IMR-90 (cell line): ENCODE data around the gene ANO8. TPM values are rescaled to one million over a fixed set of nuclear protein-coding genes. Genes with fewer than 3 reads are reported as not detected.
A peak's percentile ranks its signal among the peaks of the same experiment; 100 is the strongest.

Experiments
- ATAC-seq: fragments of 200-7000 bp; cut with Tn5 transposase; 2 replicates; pipeline ENCODE4 v1.9.1; 2020; ENCODE audit warnings: low read depth, mild to moderate bottlenecking, moderate library complexity
- BruUV-seq: library from RNA; stranded (reverse); fragments of 400-500 nt; replicated peaks from 2 replicates; lab custom pipeline; 2021; lab: Mats Ljungman, UMichigan
- CTCF ChIA-PET: fragments of 300-600 bp; formaldehyde crosslinking; extraction: SDS; loops from one replicate; lab custom pipeline; 2021; ENCODE audit warnings: antibody characterized with exemption; lab: Yijun Ruan, JAX
- POLR2A ChIA-PET: fragments of 300-600 bp; sonication (Branson Sonifier 250); formaldehyde crosslinking; loops from one replicate; lab custom pipeline; 2022; ENCODE audit warnings: antibody characterized with exemption; ENCODE audit not compliant: unreplicated experiment; lab: Charles Lee
- DNase-seq: peaks from one replicate; pipeline ENCODE4 v3.0.0; 2013
- H2AFZ ChIP-seq: replicated peaks from 2 replicates; pipeline ENCODE3; 2013; ENCODE audit warnings: low read length, mild to moderate bottlenecking; ENCODE audit not compliant: poor library complexity
- H2AK5ac ChIP-seq: 2 replicates; pipeline ENCODE4 v1.6.1; 2013; ENCODE audit warnings: low read depth, low read length, inconsistent platforms
- H2AK9ac ChIP-seq: replicated peaks from 2 replicates; pipeline ENCODE3; 2013; ENCODE audit warnings: mild to moderate bottlenecking, low read depth, low read length, moderate library complexity; ENCODE audit not compliant: poor library complexity
- H2BK120ac ChIP-seq: 2 replicates; pipeline ENCODE4 v1.6.1; 2013; ENCODE audit warnings: low read depth, low read length, inconsistent platforms
- H2BK15ac ChIP-seq: 3 replicates; pipeline ENCODE4 v1.6.1; 2013; ENCODE audit warnings: low read depth, low read length, inconsistent platforms
- H2BK20ac ChIP-seq: 2 replicates; pipeline ENCODE4 v1.6.1; 2013; ENCODE audit warnings: low read depth, mild to moderate bottlenecking, inconsistent platforms, low read length, moderate library complexity
- H2BK5ac ChIP-seq: 2 replicates; pipeline ENCODE4 v1.6.1; 2013; ENCODE audit warnings: mild to moderate bottlenecking, low read depth, low read length, inconsistent platforms; ENCODE audit not compliant: poor library complexity, severe bottlenecking
- H3K14ac ChIP-seq: replicated peaks from 2 replicates; pipeline ENCODE4 v1.6.1; 2013; ENCODE audit warnings: low read depth, low read length, inconsistent platforms
- H3K18ac ChIP-seq: 2 replicates; pipeline ENCODE4 v1.6.1; 2013; ENCODE audit warnings: low read depth, low read length, control low read depth
- H3K23ac ChIP-seq: 2 replicates; pipeline ENCODE4 v1.6.1; 2013; ENCODE audit warnings: low read depth, low read length, inconsistent platforms
- H3K27ac ChIP-seq: 2 replicates; pipeline ENCODE4 v1.5.1; 2013; ENCODE audit warnings: mild to moderate bottlenecking, control low read depth, low read length; ENCODE audit not compliant: insufficient read depth
- H3K27me3 ChIP-seq: 2 replicates; pipeline ENCODE4 v1.6.1; 2013; ENCODE audit warnings: low read length; ENCODE audit not compliant: control insufficient read depth, insufficient read depth
- H3K36me3 ChIP-seq: 2 replicates; pipeline ENCODE4 v1.6.1; 2013; ENCODE audit warnings: low read length, mixed read lengths; ENCODE audit not compliant: control insufficient read depth, insufficient read depth
- H3K4ac ChIP-seq: 2 replicates; pipeline ENCODE4 v1.6.1; 2013; ENCODE audit warnings: low read depth, low read length, inconsistent platforms
- H3K4me1 ChIP-seq: 2 replicates; pipeline ENCODE4 v1.6.1; 2013; ENCODE audit warnings: low read length, mixed read lengths; ENCODE audit not compliant: control insufficient read depth, insufficient read depth
- H3K4me2 ChIP-seq: 2 replicates; pipeline ENCODE4 v1.6.1; 2013; ENCODE audit warnings: low read depth, mild to moderate bottlenecking, control low read depth, low read length, moderate library complexity
- H3K4me3 ChIP-seq: 2 replicates; pipeline ENCODE4 v1.5.1; 2013; ENCODE audit warnings: low read depth, mild to moderate bottlenecking, control low read depth, low read length, moderate library complexity; ENCODE audit not compliant: insufficient read depth
- H3K56ac ChIP-seq: 2 replicates; pipeline ENCODE4 v1.6.1; 2013; ENCODE audit warnings: low read length, inconsistent platforms; ENCODE audit not compliant: insufficient read depth; ENCODE audit errors: extremely low read depth
- H3K79me1 ChIP-seq, 2 experiments: 2 replicates each; pipeline ENCODE4 v1.6.1; 2013; ENCODE audit warnings: low read length in 2 of 2, inconsistent platforms in 1 of 2, low read depth in 1 of 2
- H3K9ac ChIP-seq: 2 replicates; pipeline ENCODE4 v1.6.1; 2013; ENCODE audit warnings: low read depth, low read length, control low read depth
- H3K9me1 ChIP-seq: 2 replicates; pipeline ENCODE4 v1.6.1; 2013; ENCODE audit warnings: low read length, inconsistent platforms; ENCODE audit not compliant: insufficient read depth
- H3K9me3 ChIP-seq: 2 replicates; pipeline ENCODE4 v1.6.1; 2013; ENCODE audit warnings: low read length; ENCODE audit not compliant: control insufficient read depth, insufficient read depth
- H4K20me1 ChIP-seq: 2 replicates; pipeline ENCODE4 v1.6.1; 2013; ENCODE audit warnings: low read length, inconsistent platforms; ENCODE audit not compliant: insufficient read depth
- H4K5ac ChIP-seq: 2 replicates; pipeline ENCODE4 v1.6.1; 2013; ENCODE audit warnings: mild to moderate bottlenecking, low read depth, low read length, control low read depth
- H4K8ac ChIP-seq, 2 experiments: 2 replicates each; pipeline ENCODE4 v1.6.1; 2013; ENCODE audit warnings: low read depth in 2 of 2, low read length in 2 of 2, control low read depth in 1 of 2, inconsistent platforms in 1 of 2
- H4K91ac ChIP-seq: 2 replicates; pipeline ENCODE4 v1.6.1; 2013; ENCODE audit warnings: low read depth, low read length, inconsistent platforms; ENCODE audit not compliant: insufficient read depth
- ELK1 ChIP-seq: fragments of 150-350 bp; IDR thresholded peaks from 2 replicates; pipeline ENCODE4 v1.6.1; 2016; ENCODE audit warnings: low read depth, mild to moderate bottlenecking, low read length, moderate library complexity, borderline replicate concordance
- MAFK ChIP-seq: IDR thresholded peaks from 2 replicates; pipeline ENCODE4 v1.6.1; 2012; ENCODE audit warnings: low read depth, low read length, improper control_type of control experiment
- POLR2A ChIP-seq: IDR thresholded peaks from 2 replicates; pipeline ENCODE4 v1.6.1; 2012; ENCODE audit warnings: mild to moderate bottlenecking, low read depth, low read length
- RCOR1 ChIP-seq: IDR thresholded peaks from 2 replicates; pipeline ENCODE4 v1.6.1; 2012; ENCODE audit warnings: mild to moderate bottlenecking, low read length, improper control_type of control experiment; ENCODE audit not compliant: insufficient replicate concordance
- WGBS, 2 experiments: methylation state at CpG; one replicate each; pipeline versions ENCODE4 v1.1.5 to v1.1.7; 2013; ENCODE audit warnings: missing lambda C conversion rate in 2 of 2; ENCODE audit not compliant: insufficient read length in 1 of 2; ENCODE audit errors: extremely low coverage in 2 of 2; 5-methylcytosine and 5-hydroxymethylcytosine counted together
- dilution Hi-C: fragments of 300-500 bp; cut with HindIII; formaldehyde crosslinking; loops from one replicate; pipeline ENCODE4 v1.14.3; 2018; ENCODE audit warnings: low sequenced_read_pairs; ENCODE audit not compliant: unreplicated experiment
- in situ Hi-C: fragments of 300-500 bp; cut with MboI; formaldehyde crosslinking; loops from 3 replicates; pipeline ENCODE4 v1.14.3; 2019; ENCODE audit warnings: low sequenced_read_pairs, inconsistent platforms, mixed read lengths
- intact Hi-C: fragments of 100-400 bp; cut with micrococcal nuclease; formaldehyde crosslinking; loops from 2 replicates; pipeline ENCODE4 v1.10.0; 2022
- polyA plus RNA-seq, 3 experiments: library from polyadenylated mRNA; depleted of rRNA; stranded (reverse); fragments of >200 nt; gene quantifications; 2 replicates each; pipeline ENCODE4 v1.2.3, GENCODE V29; 2012; ENCODE audit warnings: low replicate concordance in 1 of 3
- total RNA-seq: library from RNA; depleted of rRNA; stranded (reverse); fragments of >200 nt; gene quantifications from 2 replicates; pipeline ENCODE4 v1.2.3, GENCODE V29; 2012

Gene ANO8
- total and polyA plus RNA-seq, 2 of the 4 experiments (the other 2 are of a cell fraction) = 1.6 to 5.6 TPM

DNA sequence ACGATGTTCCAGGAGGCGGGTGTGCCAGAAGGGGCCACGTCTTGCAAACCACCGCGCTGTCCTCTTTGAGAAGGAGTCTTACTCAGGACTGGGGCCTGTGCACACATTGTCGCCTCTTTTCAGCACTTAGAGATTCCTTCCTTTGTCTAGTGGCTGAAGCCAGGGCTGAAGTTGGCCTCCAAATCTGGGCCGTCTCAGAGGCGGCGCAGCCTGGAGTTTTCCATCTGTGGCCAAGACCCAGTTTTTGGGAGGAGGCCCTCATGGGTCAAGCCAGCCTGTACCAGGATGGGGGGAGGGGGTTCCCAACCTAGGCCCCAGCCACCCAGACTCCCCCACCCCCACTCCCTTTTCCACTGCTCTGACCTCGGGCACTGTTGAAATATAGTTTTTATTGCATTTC lies 11.8 kb downstream of the ANO8 start:
- dilution Hi-C loops = no loop called here
- Histone ChIP-seq H3K27ac (no peak overlapping the region), H2BK15ac (no peak overlapping the region; the same call in 2 of the 3 replicates), H3K4me2 (no peak overlapping the region), H3K4ac (no peak overlapping the region), H3K9ac (no peak overlapping the region), H4K8ac (no peak overlapping the region), H2BK120ac (no peak overlapping the region), H3K4me1 (no peaks in the 10 kb centered on the region), H4K91ac (no peak overlapping the region), H4K5ac (no peak overlapping the region), H3K14ac (no peak overlapping the region), H3K56ac (no peak overlapping the region), H2BK20ac (no peak overlapping the region), H3K36me3 (peaks cover 44% of the 10 kb centered on the region), H2AFZ (peak overlapping the region; percentile 63), H3K18ac (no peak overlapping the region), H3K79me1 (peaks cover 2 to 5% of the 10 kb centered on the region in 2 experiments; a peak in 2 of 4 replicates), H3K27me3 (no peaks in the 10 kb centered on the region), H2AK5ac (no peak overlapping the region; the same call in 1 of the 2 replicates), H2AK9ac (peak overlapping the region; percentile 65), H3K4me3 (no peak overlapping the region), H3K23ac (no peak overlapping the region), H4K20me1 (peaks cover 8% of the 10 kb centered on the region; the same call in 1 of the 2 replicates), H2BK5ac (no peak overlapping the region), H3K9me1 (no peaks in the 10 kb centered on the region), H3K9me3 (no peaks in the 10 kb centered on the region)
- DNase-seq = no peak
- in situ Hi-C loops = no loop called here
- TF ChIP-seq RCOR1 (no peak), ELK1 (no peak), POLR2A (no peak), MAFK (no peak)
- intact Hi-C loops = no loop called here
- no peak; the same call in 1 of the 2 replicates for ATAC-seq
- WGBS, 2 experiments = 89% methylated on average over 3 of the region's 10 CpGs; no CpG with 5 or more reads in 1 of the 2 experiments
- ChIA-PET POLR2A (no interaction called here), CTCF (no interaction called here)
- no TSS peak for BruUV-seq
